ENCODE data around the gene DCTN2.
A peak's percentile ranks its signal among the peaks of the same experiment; 100 is the strongest.

Gene DCTN2

DNA sequence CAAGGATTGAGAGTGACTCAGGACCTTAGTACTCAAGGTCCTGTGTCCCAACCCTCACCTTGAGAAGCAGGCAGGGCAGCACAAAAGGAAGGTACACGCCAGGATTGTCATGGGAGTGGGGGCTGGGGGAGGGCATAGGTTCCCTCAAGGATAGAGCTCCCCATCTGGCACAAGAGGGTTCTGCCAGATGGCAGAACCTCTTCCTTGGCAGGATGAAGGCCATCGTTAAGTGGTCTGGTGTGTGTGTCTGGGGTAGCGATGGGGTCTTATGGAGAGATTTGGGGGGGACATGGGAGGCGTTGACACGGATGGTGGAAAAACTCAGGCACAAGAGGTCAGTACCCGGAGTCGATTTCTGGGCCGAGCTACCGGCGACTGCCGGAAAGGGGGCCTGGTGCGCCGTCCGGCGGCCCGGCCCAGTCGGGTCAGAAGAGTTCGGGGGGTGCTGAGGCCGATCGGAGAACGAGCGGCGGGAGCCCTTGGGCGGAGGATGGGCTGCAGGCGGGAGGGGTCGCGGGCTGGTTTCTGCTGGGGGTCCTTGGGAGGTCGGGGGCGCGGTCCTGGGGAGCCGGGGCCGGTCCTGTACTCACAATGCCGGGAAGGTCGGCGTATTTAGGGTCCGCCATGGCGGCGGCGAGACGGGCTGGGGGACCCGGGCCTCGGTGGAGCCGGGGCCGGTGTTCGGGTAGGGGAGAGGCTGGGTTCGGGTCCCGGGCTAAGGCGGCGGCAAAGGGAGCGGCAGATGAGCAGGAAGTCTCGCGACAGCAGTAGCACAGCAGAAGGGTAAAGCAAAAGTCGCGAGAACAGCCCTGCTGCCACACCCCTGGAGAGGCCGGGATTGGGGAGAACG is at the start of gene DCTN2:
TSS of gene DCTN2 (minus strand) at position 755 of the 850 bp plus-strand sequence. CDS start at position 626, 129 bp downstream.
- TF ChIP-seq, protein P1, sequence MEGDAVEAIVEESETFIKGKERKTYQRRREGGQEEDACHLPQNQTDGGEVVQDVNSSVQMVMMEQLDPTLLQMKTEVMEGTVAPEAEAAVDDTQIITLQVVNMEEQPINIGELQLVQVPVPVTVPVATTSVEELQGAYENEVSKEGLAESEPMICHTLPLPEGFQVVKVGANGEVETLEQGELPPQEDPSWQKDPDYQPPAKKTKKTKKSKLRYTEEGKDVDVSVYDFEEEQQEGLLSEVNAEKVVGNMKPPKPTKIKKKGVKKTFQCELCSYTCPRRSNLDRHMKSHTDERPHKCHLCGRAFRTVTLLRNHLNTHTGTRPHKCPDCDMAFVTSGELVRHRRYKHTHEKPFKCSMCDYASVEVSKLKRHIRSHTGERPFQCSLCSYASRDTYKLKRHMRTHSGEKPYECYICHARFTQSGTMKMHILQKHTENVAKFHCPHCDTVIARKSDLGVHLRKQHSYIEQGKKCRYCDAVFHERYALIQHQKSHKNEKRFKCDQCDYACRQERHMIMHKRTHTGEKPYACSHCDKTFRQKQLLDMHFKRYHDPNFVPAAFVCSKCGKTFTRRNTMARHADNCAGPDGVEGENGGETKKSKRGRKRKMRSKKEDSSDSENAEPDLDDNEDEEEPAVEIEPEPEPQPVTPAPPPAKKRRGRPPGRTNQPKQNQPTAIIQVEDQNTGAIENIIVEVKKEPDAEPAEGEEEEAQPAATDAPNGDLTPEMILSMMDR (IDR thresholded peaks at IDR 0.05; ENCODE audit: poor library complexity, severe bottlenecking) = peak; percentile 9
- peak within 1 kb of the TSS; percentile 67 for H3K27ac ChIP-seq (ENCODE audit: poor library complexity, severe bottlenecking)
- peak within 1 kb of the TSS; percentile 98 for H3K4me3 ChIP-seq (ENCODE audit: severe bottlenecking)
- no peaks in the 10 kb centered on the region for H3K9me3 ChIP-seq (ENCODE audit: severe bottlenecking)
- H3K4me1 ChIP-seq (ENCODE audit: insufficient read depth, poor library complexity, severe bottlenecking) = peaks cover 8% of the 10 kb centered on the region
- ATAC-seq (ENCODE audit: low read depth) (peak; percentile 96), DNase-seq (ENCODE audit: low spot score) (peak; percentile 96)
- peaks cover 27% of the 10 kb centered on the region for H3K36me3 ChIP-seq (ENCODE audit: low read depth)
- no peaks in the 10 kb centered on the region for H3K27me3 ChIP-seq (ENCODE audit: insufficient read depth, poor library complexity, severe bottlenecking)

DNA sequence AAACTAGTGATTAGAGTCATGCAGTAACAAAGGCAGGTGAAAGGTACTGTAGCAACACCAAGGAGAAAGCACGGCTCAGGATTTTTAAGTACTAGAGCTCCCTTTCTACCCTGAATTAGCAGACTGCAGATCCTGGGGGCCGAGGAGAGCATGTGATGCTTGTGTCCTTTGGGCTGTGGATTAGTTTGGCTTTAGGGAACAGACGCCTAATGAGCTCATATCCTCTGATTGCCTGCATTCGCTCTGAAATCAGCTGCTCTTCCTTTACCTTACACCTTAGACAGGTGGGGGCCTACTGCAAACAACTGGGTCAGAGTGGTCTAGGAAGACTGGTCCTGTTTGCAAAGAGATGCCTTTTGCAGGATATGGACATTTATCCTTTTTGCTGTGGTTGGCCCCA is 46.2 kb upstream of the DCTN2 start:
- H3K4me3 ChIP-seq (ENCODE audit: severe bottlenecking) = no peak overlapping the region
- H3K27me3 ChIP-seq (ENCODE audit: insufficient read depth, poor library complexity, severe bottlenecking) = no peaks in the 10 kb centered on the region
- peaks cover 34% of the 10 kb centered on the region for H3K36me3 ChIP-seq (ENCODE audit: low read depth)
- H3K9me3 ChIP-seq (ENCODE audit: severe bottlenecking) = no peaks in the 10 kb centered on the region
- no peak for ATAC-seq (ENCODE audit: low read depth)
- no peak overlapping the region for H3K27ac ChIP-seq (ENCODE audit: poor library complexity, severe bottlenecking)
- peaks cover 13% of the 10 kb centered on the region for H3K4me1 ChIP-seq (ENCODE audit: insufficient read depth, poor library complexity, severe bottlenecking)
- TF ChIP-seq, protein P1 (IDR thresholded peaks at IDR 0.05; ENCODE audit: poor library complexity, severe bottlenecking) = no peak
- no peak for DNase-seq (ENCODE audit: low spot score)

DNA sequence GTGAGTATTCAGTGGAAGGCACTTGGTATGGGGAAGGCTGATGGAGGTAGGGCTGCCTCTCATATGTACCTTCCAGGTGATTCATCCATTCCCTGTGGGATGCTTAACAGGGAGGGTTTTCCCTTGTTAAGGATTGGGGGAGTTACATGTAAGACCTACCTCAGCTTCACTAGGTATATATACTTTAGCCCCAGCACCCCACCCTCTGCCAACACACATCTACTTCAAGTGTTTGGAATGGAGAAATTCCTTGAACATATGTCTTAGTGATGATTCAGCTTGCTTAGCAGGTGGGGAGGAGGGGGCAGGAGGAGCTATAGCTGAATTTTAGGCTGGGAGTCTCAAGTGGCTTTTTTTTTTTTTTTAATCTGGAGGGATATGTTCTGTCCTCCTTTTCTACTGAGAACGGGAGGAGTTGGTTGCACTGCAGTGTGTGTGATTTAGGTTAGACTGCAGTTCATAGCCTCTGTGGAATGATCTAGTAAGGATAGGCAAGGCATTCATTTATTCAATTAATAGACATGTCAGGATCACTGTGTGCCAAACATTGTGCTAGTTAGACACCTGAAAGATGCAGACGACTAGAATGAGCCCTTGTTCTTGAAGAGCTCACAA is 45.7 kb upstream of the DCTN2 start:
- no peak overlapping the region for H3K4me3 ChIP-seq (ENCODE audit: severe bottlenecking)
- no peaks in the 10 kb centered on the region for H3K27me3 ChIP-seq (ENCODE audit: insufficient read depth, poor library complexity, severe bottlenecking)
- TF ChIP-seq, protein P1 (IDR thresholded peaks at IDR 0.05; ENCODE audit: poor library complexity, severe bottlenecking) = no peak
- DNase-seq (ENCODE audit: low spot score) (no peak), ATAC-seq (ENCODE audit: low read depth) (peak; percentile 30; the same call in 1 of the 3 replicates)
- H3K4me1 ChIP-seq (ENCODE audit: insufficient read depth, poor library complexity, severe bottlenecking) = peaks cover 13% of the 10 kb centered on the region
- peak overlapping the region; percentile 43 for H3K27ac ChIP-seq (ENCODE audit: poor library complexity, severe bottlenecking)
- peaks cover 34% of the 10 kb centered on the region for H3K36me3 ChIP-seq (ENCODE audit: low read depth)
- H3K9me3 ChIP-seq (ENCODE audit: severe bottlenecking) = no peaks in the 10 kb centered on the region

DNA sequence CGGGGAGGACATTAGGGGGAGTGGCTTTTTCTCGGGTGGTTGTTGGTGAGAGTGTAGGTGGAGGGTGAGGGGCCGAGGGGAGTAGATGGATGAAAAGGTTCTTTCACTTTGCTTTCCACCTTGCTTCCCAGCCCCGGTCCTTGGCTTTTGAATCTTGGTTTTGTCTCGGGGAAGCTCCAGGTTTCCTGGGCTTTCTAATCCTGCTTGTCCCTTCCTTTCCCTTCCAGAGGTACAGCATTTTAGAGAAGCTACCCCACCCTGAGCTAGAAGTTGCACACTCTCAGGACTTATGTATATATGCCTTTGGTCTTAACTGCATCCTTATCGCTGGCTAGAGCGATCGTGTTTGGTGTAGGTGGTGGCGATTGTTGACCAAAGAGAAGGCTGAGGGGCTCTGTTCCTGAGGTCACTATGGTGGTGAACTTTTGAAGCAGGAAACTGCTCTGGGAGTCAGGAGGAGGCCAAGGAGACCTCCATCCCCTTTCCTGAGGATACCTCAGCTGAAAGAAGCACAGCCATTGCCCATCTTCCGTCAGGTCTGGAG is 44.9 kb upstream of the DCTN2 start:
- TF ChIP-seq, protein P1 (IDR thresholded peaks at IDR 0.05; ENCODE audit: poor library complexity, severe bottlenecking) = no peak
- no peak for ATAC-seq (ENCODE audit: low read depth)

More for the DNA sequence above, 44.9 kb upstream of the DCTN2 start:
- no peak for DNase-seq (ENCODE audit: low spot score)
- H3K36me3 ChIP-seq (ENCODE audit: low read depth) = peaks cover 26% of the 10 kb centered on the region
- peaks cover 13% of the 10 kb centered on the region for H3K4me1 ChIP-seq (ENCODE audit: insufficient read depth, poor library complexity, severe bottlenecking)
- H3K27me3 ChIP-seq (ENCODE audit: insufficient read depth, poor library complexity, severe bottlenecking) = no peaks in the 10 kb centered on the region
- H3K27ac ChIP-seq (ENCODE audit: poor library complexity, severe bottlenecking) = peak overlapping the region; percentile 43
- H3K9me3 ChIP-seq (ENCODE audit: severe bottlenecking) = no peaks in the 10 kb centered on the region
- peak overlapping the region; percentile 77 for H3K4me3 ChIP-seq (ENCODE audit: severe bottlenecking)
